HG03432 (cell line): ENCODE data around the gene ARRDC2.

Experiments
- ATAC-seq: cut with Tn5 transposase; IDR thresholded peaks from one replicate; pipeline ENCODE4 v1.9.1; 2021; ENCODE audit warnings: mild to moderate bottlenecking, moderate library complexity; ENCODE audit not compliant: unreplicated experiment

ARRDC2 gene

DNA sequence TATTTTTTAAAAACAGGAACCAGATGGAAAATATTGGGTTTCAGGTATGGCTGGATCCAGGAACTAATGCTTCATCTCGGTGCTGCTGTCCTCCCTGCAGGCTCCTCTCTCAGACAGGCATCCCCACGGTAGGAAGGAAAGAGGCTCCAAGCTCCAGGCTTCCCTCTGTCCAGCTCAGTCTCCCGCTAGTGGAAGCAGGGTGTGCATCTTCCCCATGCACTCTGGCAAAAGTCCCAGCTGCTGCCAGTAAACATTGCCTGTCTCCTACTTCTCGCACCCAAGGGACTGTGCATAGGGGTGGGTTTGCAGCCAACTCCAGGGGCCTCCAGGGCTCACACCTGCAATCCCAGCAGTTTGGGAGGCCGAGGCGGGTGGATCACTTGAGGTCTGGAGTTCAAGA, 49.6 kb downstream of the ARRDC2 start:
- no peak for ATAC-seq

DNA sequence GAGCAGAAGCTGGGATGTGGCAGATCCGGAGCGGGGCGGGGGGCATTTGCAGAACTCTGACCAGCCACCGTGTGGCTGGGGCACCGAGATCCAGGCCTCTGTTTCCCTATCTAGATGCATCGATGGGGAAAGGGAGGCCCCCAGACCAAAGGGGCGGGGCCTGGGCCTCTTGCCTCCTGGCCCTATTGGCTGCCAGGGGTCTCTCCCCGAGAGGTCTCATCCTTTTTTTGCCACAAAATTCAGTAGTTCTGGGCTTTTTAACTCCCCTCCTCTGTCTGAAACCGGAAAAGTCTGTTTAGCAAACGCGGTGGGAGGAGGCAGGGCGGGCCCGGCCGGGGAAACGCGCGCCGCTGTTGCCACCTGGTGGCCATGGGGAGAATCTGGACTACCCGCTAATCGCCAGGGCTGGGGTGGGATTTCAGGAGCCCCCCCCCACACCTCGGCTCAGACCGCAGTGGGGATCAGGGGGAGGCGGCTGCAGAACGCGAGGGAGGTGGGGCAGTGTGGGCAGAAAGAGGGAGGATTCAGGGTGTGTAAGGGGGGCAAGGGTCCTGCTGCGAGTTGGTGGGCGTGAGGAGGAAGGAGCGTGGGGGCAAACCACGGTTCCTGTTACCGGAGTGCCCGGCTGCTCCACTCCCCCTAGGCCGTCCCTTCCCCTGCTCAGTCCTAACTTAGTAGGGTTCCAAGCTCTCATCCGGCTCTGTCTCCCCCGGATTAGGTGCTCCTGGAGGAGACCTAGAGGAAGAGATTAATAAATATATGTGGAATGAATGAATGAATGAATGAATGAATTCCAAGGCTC, 50.4 kb downstream of the ARRDC2 start:
- ATAC-seq, result no peak

DNA sequence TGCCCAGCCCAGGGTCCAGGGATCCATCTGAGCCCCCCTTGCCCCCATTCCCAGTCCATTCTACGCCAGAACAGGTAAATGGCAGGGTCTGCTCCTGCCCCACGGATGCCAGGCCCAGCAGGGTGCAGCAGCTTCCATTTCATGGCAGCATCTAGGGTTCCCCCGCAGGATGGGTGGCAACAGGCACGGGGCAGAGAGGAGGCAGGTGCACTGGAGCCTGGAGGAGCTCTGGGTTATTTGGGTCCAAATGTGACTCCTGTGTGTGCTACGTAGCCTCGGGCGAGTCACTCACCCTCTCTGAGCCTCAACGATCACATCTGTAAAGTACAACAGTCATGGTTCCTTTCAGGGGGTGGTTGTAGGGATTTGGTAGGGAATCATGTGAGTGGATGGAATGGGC, 51.3 kb downstream of the ARRDC2 start:
- ATAC-seq, result no peak

DNA sequence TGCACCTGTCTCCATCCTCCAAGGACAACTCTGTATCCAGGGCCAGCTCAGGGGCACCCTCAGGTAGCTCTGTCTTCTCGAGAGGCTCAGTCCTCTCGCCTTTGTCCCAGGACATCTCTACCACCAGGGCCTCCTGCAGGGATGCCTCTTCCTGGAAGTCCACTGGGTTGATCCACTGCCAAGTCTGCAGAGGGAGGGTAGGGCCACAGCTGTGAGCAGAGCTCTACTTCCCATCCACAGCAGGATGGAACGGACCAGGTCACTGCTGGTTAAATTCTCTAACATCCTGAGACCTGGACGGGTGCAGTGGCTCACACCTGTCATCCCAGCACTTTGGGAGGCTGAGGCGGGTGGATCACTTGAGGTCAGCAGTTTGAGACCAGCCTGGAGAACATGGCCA, 51.9 kb downstream of the ARRDC2 start:
- ATAC-seq, result no peak

DNA sequence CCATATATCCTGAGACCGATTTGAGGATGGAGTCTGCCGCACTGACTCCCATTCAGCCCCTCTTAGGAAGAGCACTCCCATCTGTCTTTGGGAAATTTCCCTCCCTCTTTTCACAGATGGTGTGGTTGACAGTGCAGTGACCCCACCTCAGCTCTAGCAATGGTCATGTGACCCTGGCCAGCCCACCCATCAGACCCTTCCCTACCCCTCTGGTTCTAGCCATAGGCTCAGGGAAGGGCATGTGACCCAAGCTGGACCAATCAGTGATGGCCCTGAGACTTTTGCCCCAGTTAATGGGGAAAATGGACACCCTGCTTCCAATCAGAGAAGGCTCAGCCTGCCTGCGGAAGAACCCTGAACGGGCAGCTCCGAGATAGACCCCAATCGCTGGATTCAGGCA, 52.5 kb downstream of the ARRDC2 start:
- ATAC-seq, result no peak

DNA sequence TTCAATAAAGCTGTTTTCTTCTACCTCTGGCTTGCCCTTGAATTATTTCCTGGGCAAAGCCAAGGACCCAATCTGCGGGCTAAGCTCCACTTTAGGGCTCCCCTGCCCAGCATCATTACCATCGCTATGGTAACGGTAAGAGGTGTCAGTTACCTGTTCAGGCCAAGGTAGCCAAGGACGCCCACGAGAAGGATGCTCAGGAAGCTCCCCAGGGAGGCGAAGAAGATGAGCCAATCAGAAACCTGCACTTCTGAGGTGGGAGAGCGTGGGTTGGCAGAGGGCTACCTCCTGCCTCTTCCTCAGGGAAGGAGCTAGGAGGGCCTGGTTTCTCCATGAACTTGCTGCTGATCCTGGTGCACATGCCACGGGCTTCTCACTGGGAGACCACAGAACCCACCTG, 54.1 kb downstream of the ARRDC2 start:
- no peak for ATAC-seq

DNA sequence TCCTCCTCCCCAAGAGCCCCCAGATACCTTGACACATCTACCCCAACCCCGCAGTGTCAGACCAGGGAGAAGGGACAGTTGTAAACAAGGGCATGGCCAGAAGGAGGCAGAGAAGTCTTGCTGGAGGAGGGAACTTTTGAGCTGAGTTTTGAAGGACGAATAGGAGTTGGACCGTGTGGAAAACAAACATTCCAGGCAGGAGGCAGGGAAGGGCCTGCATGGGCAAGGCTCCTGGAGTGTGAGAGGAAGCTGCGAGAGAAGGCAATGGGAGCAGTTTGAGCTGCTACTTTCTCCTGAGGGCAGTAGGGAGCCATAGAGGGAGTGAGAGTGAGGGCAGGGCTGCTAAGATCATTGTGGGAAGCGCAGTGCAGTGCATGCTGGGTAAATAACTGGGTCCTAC, 55.5 kb downstream of the ARRDC2 start:
- no peak for ATAC-seq
